K562 (cell line): ENCODE data around the gene PPP4C. TPM values are rescaled to one million over a fixed set of nuclear protein-coding genes. Genes with fewer than 3 reads are reported as not detected.

ENCODE experiments used
- ATAC-seq: fragments of 200-7000 bp; cut with Tn5 transposase; 3 replicates; pipeline ENCODE4 v1.9.1; 2020; ENCODE audit warnings: moderate library complexity
- BruUV-seq: library from RNA; stranded (reverse); fragments of 400-500 nt; replicated peaks from 2 replicates; lab custom pipeline; 2021; lab: Mats Ljungman, UMichigan
- CTCF ChIA-PET: fragments of 300-600 bp; formaldehyde crosslinking; extraction: SDS; loops from one replicate; lab custom pipeline; 2021; ENCODE audit warnings: low intra/inter-chr PET ratio; lab: Yijun Ruan, JAX
- POLR2A ChIA-PET: fragments of 300-600, 350-650 bp; sonication (Branson Sonifier 250); formaldehyde crosslinking; extraction: SDS; loops from one replicate; lab custom pipeline; 2021; ENCODE audit warnings: antibody characterized with exemption, inconsistent platforms; lab: Yijun Ruan, JAX
- DNase-seq, 4 experiments: peaks; one replicate each; pipeline versions ENCODE4 v3.0.0 to v3.0.0-alpha.2; 2011 to 2018; ENCODE audit warnings: low spot score in 3 of 4, mixed read lengths in 3 of 4; ENCODE audit errors: extremely low read depth in 1 of 4
- FAIRE-seq: peaks from 2 replicates; lab custom pipeline; 2011; peaks lifted over from hg19 to GRCh38; lab: Jason Lieb, UNC
- H2AFZ ChIP-seq: 2 replicates; pipeline ENCODE4 v1.6.0; 2011; ENCODE audit warnings: low read depth, low read length, control low read depth, inconsistent platforms
- H3K27ac ChIP-seq: fragments of 200-600 bp; 3 replicates; pipeline ENCODE4 v1.8.0; 2011; ENCODE audit warnings: low read depth, mild to moderate bottlenecking, control low read depth, inconsistent platforms, low read length, moderate library complexity, mixed read lengths; ENCODE audit errors: extremely low read depth
- H3K27me3 ChIP-seq, 2 experiments: fragments of 300-600 bp in 1 of 2; 2 replicates in 1 of 2; 3 replicates in 1 of 2; pipeline versions ENCODE4 v1.6.0 to v1.8.0; 2011; ENCODE audit warnings: inconsistent platforms in 2 of 2, low read length in 2 of 2, mild to moderate bottlenecking in 1 of 2, mixed read lengths in 1 of 2, moderate library complexity in 1 of 2; ENCODE audit not compliant: control insufficient read depth in 2 of 2, insufficient read depth in 2 of 2
- H3K36me3 ChIP-seq: fragments of 300-600 bp; 3 replicates; pipeline ENCODE4 v1.8.0; 2011; ENCODE audit warnings: mild to moderate bottlenecking, low read length, inconsistent platforms; ENCODE audit not compliant: control insufficient read depth, insufficient read depth
- H3K4me1 ChIP-seq, 2 experiments: fragments of 200-600 bp in 1 of 2; replicated peaks in 1 of 2; 2 replicates in 1 of 2; 3 replicates in 1 of 2; pipeline versions ENCODE4 v1.5.1 to v1.8.0; 2011; ENCODE audit warnings: inconsistent platforms in 2 of 2, low read length in 2 of 2, mild to moderate bottlenecking in 1 of 2, mixed read lengths in 1 of 2, moderate library complexity in 1 of 2; ENCODE audit not compliant: control insufficient read depth in 2 of 2, insufficient read depth in 2 of 2
- H3K4me2 ChIP-seq: 2 replicates; pipeline ENCODE4 v1.6.1; 2011; ENCODE audit warnings: low read length, control low read depth, inconsistent platforms, mixed read lengths; ENCODE audit not compliant: insufficient read depth
- H3K4me3 ChIP-seq: fragments of 200-600 bp; sonication (generic), shearing (Covaris generic); 2 replicates; pipeline ENCODE4 v1.5.1; 2016; ENCODE audit warnings: control low read depth, inconsistent platforms
- H3K79me2 ChIP-seq: fragments of 200-600 bp; 3 replicates; pipeline ENCODE4 v1.8.0; 2011; ENCODE audit warnings: low read length, inconsistent platforms; ENCODE audit not compliant: control insufficient read depth, insufficient read depth
- H3K9ac ChIP-seq, 2 experiments: 2 replicates each; pipeline versions ENCODE4 v1.6.0 to v1.6.1; 2011; ENCODE audit warnings: low read depth in 2 of 2, low read length in 2 of 2, control low read depth in 1 of 2, inconsistent platforms in 1 of 2, mild to moderate bottlenecking in 1 of 2, mixed read lengths in 1 of 2; ENCODE audit not compliant: insufficient read depth in 1 of 2
- H3K9me1 ChIP-seq: one replicate; pipeline ENCODE4 v1.6.0; 2011; ENCODE audit warnings: inconsistent platforms, mild to moderate bottlenecking, low read length, moderate library complexity; ENCODE audit not compliant: control insufficient read depth, insufficient read depth
- H3K9me3 ChIP-seq: replicated peaks from 2 replicates; pipeline ENCODE4 v1.5.1; 2011; ENCODE audit warnings: low read depth, low read length, inconsistent platforms; ENCODE audit not compliant: control insufficient read depth, insufficient read depth
- H4K20me1 ChIP-seq: replicated peaks from 2 replicates; pipeline ENCODE4 v1.6.1; 2011; ENCODE audit warnings: low read length, inconsistent platforms, mixed read lengths; ENCODE audit not compliant: control insufficient read depth, insufficient read depth
- CHD2 ChIP-seq: IDR thresholded peaks from 2 replicates; pipeline ENCODE4 v1.6.1; 2011; ENCODE audit warnings: low read depth, low read length
- CTCF ChIP-seq, 3 experiments: IDR thresholded peaks in 2 of 3; conservative IDR thresholded peaks in 1 of 3; 2 replicates each; pipeline ENCODE4 v1.5.1; 2011 to 2012; ENCODE audit warnings: low read length in 3 of 3, mild to moderate bottlenecking in 3 of 3, control low read depth in 2 of 3, improper control_type of control experiment in 1 of 3, inconsistent platforms in 1 of 3, low read depth in 1 of 3, mixed read lengths in 1 of 3, moderate library complexity in 1 of 3; ENCODE audit not compliant: insufficient read depth in 2 of 3
- EP400 ChIP-seq: fragments of 450-650 bp; IDR thresholded peaks from 2 replicates; pipeline ENCODE4 v1.6.1; 2017; ENCODE audit warnings: antibody characterized with exemption, mild to moderate bottlenecking, moderate library complexity
- NFIC ChIP-seq: fragments of 450-650 bp; IDR thresholded peaks from 2 replicates; pipeline ENCODE4 v1.6.1; 2017; ENCODE audit warnings: mild to moderate bottlenecking, inconsistent platforms
- POLR2A ChIP-seq: fragments of 450-650 bp; conservative IDR thresholded peaks from 2 replicates; pipeline ENCODE4 v1.6.1; 2016
- POLR2AphosphoS5 ChIP-seq: IDR thresholded peaks from 2 replicates; pipeline ENCODE4 v1.6.1; 2011; ENCODE audit warnings: mild to moderate bottlenecking, low read depth, low read length, moderate library complexity; ENCODE audit not compliant: control insufficient read depth, insufficient read depth
- RBBP5 ChIP-seq: fragments of 200-600 bp; sonication (generic); IDR thresholded peaks from 2 replicates; pipeline ENCODE4 v1.6.1; 2012; ENCODE audit warnings: borderline replicate concordance, mild to moderate bottlenecking, low read length, control low read depth, inconsistent platforms; ENCODE audit not compliant: insufficient read depth, poor library complexity, severe bottlenecking
- RBM22 ChIP-seq: fragments of 200-400 bp; formaldehyde crosslinking; IDR thresholded peaks from 2 replicates; pipeline ENCODE4 v1.6.1; 2018; ENCODE audit warnings: low read length, low read depth; ENCODE audit not compliant: poor library complexity, severe bottlenecking
- ZBTB43 ChIP-seq: sonication (generic); formaldehyde crosslinking; IDR thresholded peaks from 2 replicates; pipeline ENCODE4 v1.8.0; 2023; ENCODE audit warnings: mild to moderate bottlenecking, missing genetic modification reagents
- ZNF24 ChIP-seq: fragments of 450-650 bp; IDR thresholded peaks from 2 replicates; pipeline ENCODE4 v1.6.1; 2016
- ZNF444 ChIP-seq: fragments of 250-450 bp; sonication (Bioruptor Pico); IDR thresholded peaks from 2 replicates; pipeline ENCODE4 v1.4.0; 2020; ENCODE audit warnings: mild to moderate bottlenecking, moderate library complexity
- WGBS: fragments of 100-300 bp; shearing (Covaris generic); methylation state at CpG from one replicate; pipeline ENCODE4 v1.1.6; 2016; ENCODE audit warnings: low coverage, mixed read lengths; ENCODE audit not compliant: insufficient coverage; ENCODE audit errors: missing lambda C conversion rate; 5-methylcytosine and 5-hydroxymethylcytosine counted together
- in situ Hi-C: fragments of 300-500 bp; cut with MboI; formaldehyde crosslinking; loops from 4 replicates; pipeline ENCODE4 v1.15.0; 2018; ENCODE audit warnings: inconsistent platforms, mixed read lengths
- intact Hi-C: fragments of 100-400 bp; cut with micrococcal nuclease; formaldehyde crosslinking; loops from 2 replicates; pipeline ENCODE4 v1.14.2; 2022
- polyA plus RNA-seq, 8 experiments: library from polyadenylated mRNA; depleted of rRNA in 4 of 8; stranded (reverse) in 5 of 8; unstranded in 3 of 8; fragments of >200 nt; fragmentation: Nextera tagmentation in 2 of 8; fragmentation: Illumina TruSeq in 1 of 8; extraction: Ambion mirVana in 2 of 8; extraction: Trizol in 1 of 8; gene quantifications; 2 replicates each; pipeline versions ENCODE4 v1.2.1 to v1.2.3, GENCODE V29; 2011 to 2014; ENCODE audit warnings: inconsistent platforms in 1 of 8, missing spikeins in 1 of 8
- total RNA-seq, 7 experiments: library from RNA; depleted of rRNA in 6 of 7; stranded (reverse); fragments of >200 nt in 6 of 7; fragmentation: Illumina TruSeq in 2 of 7; extraction: Trizol in 2 of 7; gene quantifications; 2 replicates each; pipeline versions ENCODE4 v1.2.1 to v1.2.3, GENCODE V29; 2011 to 2021; ENCODE audit warnings: low replicate concordance in 1 of 7
- TF ChIP-seq, protein P1 (sequence below): fragments of 200-800 bp; sonication (Bioruptor generic); IDR thresholded peaks from 2 replicates; pipeline ENCODE4 v1.6.1; 2017; ENCODE audit warnings: missing genetic modification characterization, missing compliant biosample characterization

The PPP4C gene
- total and polyA plus RNA-seq, 9 of the 15 experiments (the other 6 are each of a cell fraction or from before 2014, with no cell fraction given): 3.5 to 183 (median 131) TPM

GRCh38 chr16:30085247-30085646 is 9.5 kb downstream of the PPP4C start:
- intact Hi-C loops (no loop called here), in situ Hi-C loops (no loop called here)
- no peak for DNase-seq
- no peaks in the 10 kb centered on the region for H3K9me1 ChIP-seq
- H3K4me1 ChIP-seq: peaks cover 5 to 32% of the 10 kb centered on the region in 2 experiments; a peak in 4 of 5 replicates
- H2AFZ ChIP-seq: no peak overlapping the region
- ChIA-PET POLR2A (interaction anchor here (1.4 to 1.7 kb wide), 2 partner anchors 10 to 20 kb away, joined by 6 to 9 read pairs; partner anchors contain the start of gene ALDOA), CTCF (no interaction called here)
- WGBS: 71% methylated on average over 3 of the region's 3 CpGs
- peak; percentile 17 for ATAC-seq
- BruUV-seq: no TSS peak
- H3K27ac ChIP-seq: no peak overlapping the region
- TF ChIP-seq ZNF24 (no peak), ZNF444 (CRISPR knock-in tag) (no peak), RBM22 (no peak), NFIC (peak; percentile 62), EP400 (no peak), RBBP5 (no peak), CTCF (IDR thresholded peaks at IDR 0.05 in 2 of 3, conservative IDR thresholded peaks at IDR 0.05 in 1 of 3; ENCODE audit: insufficient read depth in 2 of 3, low read depth in 1 of 3, low read length in 3 of 3) (0 out of 6 replicates have a peak, but pooled peaks of 1 of the 3 experiments have one; percentile 5), ZBTB43 (no peak), POLR2A (peak; percentile 38), CHD2 (no peak), POLR2AphosphoS5 (0 out of 2 replicates have a peak, but pooled peaks have one; percentile 3)
- TF ChIP-seq, protein P1, sequence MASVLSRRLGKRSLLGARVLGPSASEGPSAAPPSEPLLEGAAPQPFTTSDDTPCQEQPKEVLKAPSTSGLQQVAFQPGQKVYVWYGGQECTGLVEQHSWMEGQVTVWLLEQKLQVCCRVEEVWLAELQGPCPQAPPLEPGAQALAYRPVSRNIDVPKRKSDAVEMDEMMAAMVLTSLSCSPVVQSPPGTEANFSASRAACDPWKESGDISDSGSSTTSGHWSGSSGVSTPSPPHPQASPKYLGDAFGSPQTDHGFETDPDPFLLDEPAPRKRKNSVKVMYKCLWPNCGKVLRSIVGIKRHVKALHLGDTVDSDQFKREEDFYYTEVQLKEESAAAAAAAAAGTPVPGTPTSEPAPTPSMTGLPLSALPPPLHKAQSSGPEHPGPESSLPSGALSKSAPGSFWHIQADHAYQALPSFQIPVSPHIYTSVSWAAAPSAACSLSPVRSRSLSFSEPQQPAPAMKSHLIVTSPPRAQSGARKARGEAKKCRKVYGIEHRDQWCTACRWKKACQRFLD: no peak
- no peaks in the 10 kb centered on the region for H4K20me1 ChIP-seq
- no peaks in the 10 kb centered on the region for H3K9me3 ChIP-seq
- H3K4me2 ChIP-seq: no peak overlapping the region
- no peak for FAIRE-seq
- H3K79me2 ChIP-seq: 0 out of 3 replicates have a peak, but pooled peaks cover 6% of the 10 kb centered on the region
- no peak overlapping the region for H3K9ac ChIP-seq
- no peak overlapping the region for H3K4me3 ChIP-seq
- peaks cover 61% of the 10 kb centered on the region; the same call in 2 of the 3 replicates for H3K36me3 ChIP-seq
- H3K27me3 ChIP-seq: no peaks in the 10 kb centered on the region
